Endometrium (tissue), 2 donors: ENCODE measurements around the gene TRIP12.
"Not testable (repeated sequence)": the region's sequence is repeated elsewhere in the genome, so short reads cannot be mapped to it uniquely, and the experiment has no call there.

Experiments
- FAIRE-seq: peaks from 2 replicates; lab custom pipeline; 2012; peaks lifted over from hg19 to GRCh38; lab: Jason Lieb, UNC
- donor health status: control.
- donor health status: control.

TRIP12 gene

GRCh38 chr2:229874647-229875046 lies 47.2 kb downstream of the TRIP12 start:
- FAIRE-seq: no peak

- FAIRE-seq: no peak
Observed at GRCh38 chr2:229873123-229873581, 48.7 kb downstream of the TRIP12 start.

DNA sequence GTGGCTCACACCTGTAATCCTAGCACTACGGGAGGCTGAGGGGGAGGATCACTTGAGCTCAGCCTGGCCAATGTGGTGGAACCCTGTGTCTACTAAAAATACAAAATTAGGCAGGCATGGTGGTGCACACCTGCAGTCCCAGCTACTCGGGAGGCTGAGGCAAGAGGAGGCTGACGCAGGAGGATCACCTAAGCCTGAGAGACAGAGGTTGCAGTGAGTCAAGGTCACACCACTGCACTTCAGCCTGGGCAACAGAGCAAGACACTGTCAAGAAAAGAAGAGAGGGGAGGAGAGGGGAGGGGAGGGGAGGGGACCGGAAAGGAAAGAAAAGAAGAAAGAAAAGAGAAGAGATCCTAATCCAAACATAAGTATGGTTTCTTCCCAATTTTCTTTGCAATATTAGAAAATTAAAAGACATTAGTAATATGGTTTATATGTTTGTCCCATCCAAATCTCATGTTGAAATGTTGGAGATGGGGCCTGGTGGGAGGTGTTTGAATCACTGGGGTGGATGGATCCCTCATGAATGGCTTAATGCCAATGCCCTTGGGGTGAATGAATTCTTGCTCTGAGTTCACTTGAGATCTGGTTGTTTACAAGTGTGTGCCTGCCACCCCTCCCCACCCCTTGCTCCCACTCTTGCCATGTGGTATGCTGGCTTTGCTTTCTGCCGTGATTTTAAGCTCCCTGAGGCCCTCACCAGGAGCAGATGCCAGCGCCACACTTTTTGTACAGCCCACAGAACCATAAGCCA lies 50.7 kb downstream of the TRIP12 start:
- FAIRE-seq: no peak

GRCh38 chr2:229869226-229869625 lies 52.6 kb downstream of the TRIP12 start:
- FAIRE-seq: no peak

DNA sequence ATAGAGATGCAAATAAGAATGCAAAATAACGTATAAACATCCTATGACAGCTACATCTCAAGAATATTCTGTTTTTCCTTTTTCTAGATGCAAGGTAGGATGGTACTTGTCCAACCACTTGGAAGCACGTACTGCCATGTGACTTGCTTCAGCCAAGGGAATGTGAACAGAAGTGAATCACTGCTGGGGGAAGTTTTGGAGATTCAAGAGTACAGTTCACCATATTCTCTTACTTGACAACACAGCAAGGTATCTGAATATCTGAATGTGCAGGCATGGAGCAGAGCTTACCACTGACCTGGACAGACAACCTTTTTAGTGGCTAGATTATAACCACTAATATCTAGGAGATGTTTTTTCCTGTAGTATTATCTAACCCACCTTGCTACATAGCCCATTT lies 53.0 kb downstream of the TRIP12 start:
- FAIRE-seq: no peak

DNA sequence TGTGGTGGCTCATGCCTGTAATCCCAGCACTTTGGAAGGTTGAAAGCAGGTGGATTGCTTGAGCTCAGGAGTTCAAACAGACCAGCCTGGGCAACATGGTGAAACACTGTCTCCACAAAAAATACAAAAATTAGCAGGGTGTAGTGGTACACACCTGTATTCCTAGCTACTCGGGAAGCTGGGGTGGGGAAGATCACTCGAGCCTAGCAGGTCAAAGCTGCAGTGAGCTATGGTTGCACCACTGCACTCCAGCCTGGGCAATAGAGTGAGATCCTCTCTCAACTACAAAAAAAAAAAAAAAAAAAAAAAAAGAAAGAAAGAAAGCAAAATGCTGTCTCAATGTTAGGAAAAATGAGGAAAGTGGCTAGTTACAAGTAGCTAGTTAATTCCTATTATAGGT lies 56.8 kb downstream of the TRIP12 start:
- no peak for FAIRE-seq

DNA sequence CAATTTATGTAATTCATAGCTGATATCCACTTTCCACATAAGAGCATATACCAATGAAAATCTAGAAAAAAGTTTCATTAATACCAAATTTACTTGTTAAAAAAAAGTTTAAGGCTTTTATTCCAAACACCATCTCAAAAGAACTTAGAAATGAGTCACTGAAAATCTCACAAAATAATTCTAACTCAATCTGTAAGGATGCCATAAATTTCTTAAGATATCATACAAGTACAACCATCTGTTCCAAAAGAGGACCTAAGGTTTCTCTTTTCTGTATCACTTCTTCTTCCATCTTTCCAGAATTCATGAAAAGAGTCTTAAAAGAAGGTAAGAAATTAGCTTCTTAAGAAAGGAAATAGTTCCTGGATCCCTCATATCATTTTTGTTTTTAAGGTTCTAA lies 60.4 kb downstream of the TRIP12 start:
- FAIRE-seq: no peak

DNA sequence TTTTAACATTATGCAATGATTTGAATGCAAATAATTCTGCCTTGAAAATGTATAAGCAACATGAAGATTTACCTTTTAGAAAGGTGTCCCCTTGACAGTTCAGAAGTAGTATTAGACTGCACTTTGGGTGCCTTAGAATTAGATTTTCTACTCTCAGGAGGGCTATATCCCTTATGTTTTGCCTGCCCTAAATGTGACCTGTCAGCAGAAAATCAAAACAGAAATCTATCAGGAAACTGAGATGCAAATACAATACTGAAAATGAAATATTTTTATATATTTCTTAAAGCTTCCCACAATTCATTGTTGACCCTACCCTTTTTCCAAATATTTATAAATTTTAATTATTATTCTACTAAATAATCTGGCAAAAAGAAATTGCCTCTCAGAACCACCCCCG lies 61.5 kb downstream of the TRIP12 start:
- no peak for FAIRE-seq

DNA sequence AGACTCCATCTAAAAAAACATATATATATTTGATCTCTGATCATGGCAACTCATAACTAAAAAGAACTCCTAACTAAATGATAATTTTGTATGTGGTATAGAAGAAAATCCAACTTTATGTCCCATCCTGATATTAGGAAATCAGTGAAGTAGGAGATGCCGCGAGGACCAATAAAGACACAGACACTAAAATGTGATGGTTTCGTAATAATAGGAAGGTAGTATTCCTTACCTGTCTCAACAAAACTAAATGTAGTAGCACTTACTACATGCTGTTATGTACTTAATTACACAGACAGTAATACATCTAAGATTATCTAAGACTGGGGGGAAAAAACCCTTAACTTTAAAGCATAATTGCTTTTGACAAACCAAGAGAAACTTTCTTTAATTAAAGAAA lies 63.5 kb downstream of the TRIP12 start:
- FAIRE-seq: no peak

DNA sequence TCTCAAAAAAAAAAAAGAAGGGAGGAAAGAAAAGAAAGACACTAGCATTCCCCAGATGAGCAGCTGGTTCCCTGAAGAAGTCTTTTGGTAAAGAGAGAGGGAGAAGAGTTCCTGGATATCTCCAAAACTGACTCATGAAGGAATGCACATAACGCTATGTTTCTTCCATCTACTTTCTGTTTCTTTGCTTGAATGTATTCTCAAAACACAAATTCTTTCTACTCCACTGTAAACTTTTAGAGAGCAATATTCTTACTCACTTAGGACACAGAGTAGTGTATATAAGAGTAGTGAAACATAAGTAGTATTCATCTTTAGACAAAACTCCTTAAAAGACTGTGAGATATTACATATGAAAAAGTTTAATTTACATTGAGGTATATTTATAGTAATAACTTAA lies 64.2 kb downstream of the TRIP12 start:
- no peak for FAIRE-seq

- no peak for FAIRE-seq
Observed at GRCh38 chr2:229856413-229856812, 65.4 kb downstream of the TRIP12 start.

GRCh38 chr2:229855116-229855515 lies 66.7 kb downstream of the TRIP12 start:
- FAIRE-seq: no peak

DNA sequence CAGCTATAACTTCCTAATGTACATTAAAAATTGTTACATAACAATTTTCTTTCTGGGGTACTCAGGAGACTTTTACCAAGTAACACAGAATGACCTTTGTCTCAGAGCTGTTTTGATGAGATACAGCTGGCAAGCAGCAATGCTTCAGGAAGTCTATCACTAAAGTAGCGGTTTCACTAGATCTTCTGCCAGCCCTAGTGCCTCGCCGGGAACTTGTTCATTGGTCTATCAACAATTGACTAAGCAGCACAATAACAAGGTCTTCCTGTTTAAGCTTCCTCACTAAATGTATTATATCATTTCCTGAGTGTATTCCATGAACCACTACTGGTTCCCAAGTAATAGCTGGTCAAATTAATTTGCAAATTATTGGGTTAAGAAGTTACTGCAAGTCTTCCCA lies 69.2 kb downstream of the TRIP12 start:
- FAIRE-seq: no peak

- no peak for FAIRE-seq
Observed at GRCh38 chr2:229851870-229852269, 69.9 kb downstream of the TRIP12 start.

- not testable (repeated sequence) for FAIRE-seq
Observed at GRCh38 chr2:229850355-229851275, 71.2 kb downstream of the TRIP12 start.

DNA sequence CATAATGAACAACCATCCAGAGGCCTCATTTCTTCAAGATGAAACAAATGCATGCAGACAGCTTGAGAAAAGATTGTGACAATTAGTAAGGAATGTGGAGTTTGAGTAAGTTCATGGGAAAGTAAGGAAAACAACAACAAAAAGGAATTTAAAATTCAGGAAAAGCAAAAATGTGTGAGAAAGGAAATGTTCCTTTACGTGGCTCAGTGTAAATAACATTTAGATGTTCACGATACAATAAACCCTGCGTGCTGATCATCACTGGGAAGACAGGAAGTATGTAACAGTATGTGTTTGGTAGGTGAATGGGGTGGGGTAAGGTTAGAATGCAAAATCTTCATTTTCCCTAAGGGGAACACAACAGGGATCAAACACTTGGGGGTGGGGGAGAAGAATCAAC lies 72.7 kb downstream of the TRIP12 start:
- FAIRE-seq: no peak

DNA sequence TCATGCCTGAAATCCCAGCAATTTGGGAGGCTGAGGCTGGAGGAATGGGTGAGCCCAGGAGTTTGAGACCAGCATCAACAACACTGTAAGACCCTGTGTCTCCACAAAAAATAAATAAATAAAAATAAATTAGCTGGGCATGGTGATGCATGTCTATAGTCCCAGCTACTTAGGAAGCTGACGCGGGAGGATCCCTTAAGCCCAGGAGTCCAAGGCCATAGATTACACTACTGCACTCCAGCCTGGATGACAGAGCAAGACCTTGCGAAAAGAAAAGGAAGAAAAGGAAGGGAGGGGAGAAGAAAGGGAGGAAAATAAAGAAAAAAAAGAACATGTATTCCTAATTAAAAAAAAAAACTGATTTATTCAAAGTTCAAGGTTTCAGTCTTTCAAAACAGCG lies 78.2 kb downstream of the TRIP12 start:
- no peak for FAIRE-seq

DNA sequence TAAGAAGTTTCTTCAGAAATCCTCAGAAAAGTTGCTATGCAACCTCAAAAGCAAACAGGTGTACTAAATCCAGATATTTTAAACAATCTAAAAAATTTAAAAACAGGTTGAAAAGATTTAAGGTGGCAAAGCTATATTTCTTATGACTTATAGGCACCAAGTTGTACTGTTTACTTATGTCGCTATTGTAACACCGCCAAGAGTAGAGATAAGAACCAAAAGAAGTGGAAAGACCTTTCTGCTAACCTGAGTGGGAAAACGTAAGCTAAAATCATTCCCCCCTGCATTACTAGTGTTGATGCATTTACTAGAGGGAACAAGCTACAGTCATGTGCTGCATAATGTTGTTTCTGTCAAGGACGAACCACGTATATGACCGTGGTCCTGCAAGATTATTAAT lies 83.1 kb downstream of the TRIP12 start:
- no peak for FAIRE-seq

DNA sequence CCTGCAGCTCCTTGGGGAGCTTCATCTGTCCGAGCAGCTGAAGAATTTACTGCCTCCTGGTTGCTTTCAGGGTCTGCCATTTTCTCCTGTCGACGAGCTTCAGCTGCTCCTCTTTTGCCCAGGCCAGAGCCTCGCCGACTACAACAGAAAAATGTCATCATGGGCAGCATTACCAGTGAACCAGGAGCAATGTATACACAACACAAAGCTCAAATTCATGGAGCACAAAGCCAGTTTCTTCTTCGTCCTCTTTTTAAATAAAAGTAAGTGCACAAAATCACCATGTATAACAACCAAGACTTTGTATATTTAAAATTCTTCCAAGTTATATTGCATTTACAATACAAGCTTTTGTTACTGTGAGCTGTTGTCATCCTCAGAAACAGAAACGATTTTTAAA lies 85.0 kb downstream of the TRIP12 start:
- FAIRE-seq: no peak

- peak; percentile 50 for FAIRE-seq
Observed at GRCh38 chr2:229835596-229836283, 86.1 kb downstream of the TRIP12 start.

DNA sequence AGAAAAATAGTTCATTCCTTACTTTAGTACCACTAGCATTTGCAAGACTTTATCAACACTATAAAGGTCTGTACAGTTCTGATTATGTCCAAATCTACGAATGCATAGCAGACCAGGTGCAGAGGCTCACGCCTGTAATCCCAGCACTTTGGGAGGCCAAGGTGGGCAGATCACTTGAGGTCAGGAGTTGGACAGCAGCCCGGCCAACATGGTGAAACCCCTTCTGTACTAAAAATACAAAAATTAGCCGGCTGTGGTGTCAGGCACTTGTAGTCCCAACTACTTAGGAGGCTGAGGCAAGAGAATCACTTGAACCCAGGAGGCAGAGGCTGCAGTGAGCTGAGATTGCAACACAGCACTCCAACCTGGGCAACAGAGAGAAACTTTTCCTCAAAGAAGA lies 87.4 kb downstream of the TRIP12 start:
- not testable (repeated sequence) for FAIRE-seq

GRCh38 chr2:229832510-229832898 lies 89.3 kb downstream of the TRIP12 start:
- no peak for FAIRE-seq
